Endothelial cell of umbilical vein (primary cell): ENCODE measurements around the gene SYNPO2L. TPM values are rescaled to one million over a fixed set of nuclear protein-coding genes. Genes with fewer than 3 reads are reported as not detected.

Experiments
- BruUV-seq: library from RNA; stranded (reverse); fragments of 400-500 nt; replicated peaks from 2 replicates; lab custom pipeline; 2021; lab: Mats Ljungman, UMichigan
- CTCF ChIA-PET: fragments of 300-600, 350-600 bp; sonication (Branson Sonifier 250); formaldehyde crosslinking; loops from one replicate; lab custom pipeline; 2021; ENCODE audit warnings: antibody characterized with exemption, inconsistent platforms; lab: Charles Lee
- POLR2A ChIA-PET: fragments of 300-600, 350-600 bp; sonication (Branson Sonifier 250); formaldehyde crosslinking; loops from one replicate; lab custom pipeline; 2021; ENCODE audit warnings: antibody characterized with exemption, inconsistent platforms; lab: Charles Lee
- DNase-seq: peaks from one replicate; pipeline ENCODE4 v3.0.0-alpha.2; 2011; ENCODE audit warnings: low read depth, low spot score
- FAIRE-seq: peaks from 2 replicates; lab custom pipeline; 2011; peaks lifted over from hg19 to GRCh38; lab: Jason Lieb, UNC
- H2AFZ ChIP-seq: 2 replicates; pipeline ENCODE4 v1.6.0; 2012; ENCODE audit warnings: low read depth, low read length, control low read depth, inconsistent platforms
- H3K27ac ChIP-seq: 2 replicates; pipeline ENCODE4 v1.5.1; 2011; ENCODE audit warnings: low read depth, mild to moderate bottlenecking, control low read depth, low read length, moderate library complexity; ENCODE audit not compliant: insufficient read depth
- H3K27me3 ChIP-seq, 2 experiments: 2 replicates each; pipeline versions ENCODE4 v1.6.0 to v1.6.1; 2011; ENCODE audit warnings: low read length in 2 of 2, mixed read lengths in 1 of 2; ENCODE audit not compliant: control insufficient read depth in 2 of 2, insufficient read depth in 2 of 2
- H3K36me3 ChIP-seq, 2 experiments: 2 replicates in 1 of 2; 3 replicates in 1 of 2; pipeline ENCODE4 v1.5.1; 2011; ENCODE audit warnings: low read length in 2 of 2, mild to moderate bottlenecking in 1 of 2, moderate library complexity in 1 of 2; ENCODE audit not compliant: control insufficient read depth in 2 of 2, insufficient read depth in 2 of 2; ENCODE audit errors: extremely low read depth in 1 of 2
- H3K4me1 ChIP-seq: 3 replicates; pipeline ENCODE4 v1.5.1; 2011; ENCODE audit warnings: mild to moderate bottlenecking, low read length; ENCODE audit not compliant: control insufficient read depth, insufficient read depth; ENCODE audit errors: extremely low read depth
- H3K4me2 ChIP-seq: 2 replicates; pipeline ENCODE4 v1.6.1; 2011; ENCODE audit warnings: low read length, control low read depth, mixed read lengths; ENCODE audit not compliant: insufficient read depth
- H3K4me3 ChIP-seq, 3 experiments: fragments of 200-600 bp in 1 of 3; sonication (generic), shearing (Covaris generic) in 1 of 3; replicated peaks in 1 of 3; 2 replicates each; pipeline ENCODE4 v1.5.1; 2011 to 2016; ENCODE audit warnings: control low read depth in 3 of 3, low read length in 3 of 3, mild to moderate bottlenecking in 2 of 3, inconsistent platforms in 1 of 3, low read depth in 1 of 3, moderate library complexity in 1 of 3; ENCODE audit not compliant: insufficient read depth in 1 of 3
- H3K79me2 ChIP-seq: 2 replicates; pipeline ENCODE4 v1.6.0; 2012; ENCODE audit warnings: low read length, inconsistent platforms; ENCODE audit not compliant: control insufficient read depth, insufficient read depth
- H3K9ac ChIP-seq: replicated peaks from 2 replicates; pipeline ENCODE3; 2011; ENCODE audit warnings: low read length, control low read depth; ENCODE audit not compliant: insufficient read depth; ENCODE audit errors: extremely low read depth
- H3K9me1 ChIP-seq: replicated peaks from 3 replicates; pipeline ENCODE4 v1.6.0; 2011; ENCODE audit warnings: mild to moderate bottlenecking, low read length; ENCODE audit not compliant: control insufficient read depth, insufficient read depth; ENCODE audit errors: extremely low read depth
- H3K9me3 ChIP-seq: replicated peaks from 2 replicates; pipeline ENCODE4 v1.5.1; 2012; ENCODE audit warnings: low read length, inconsistent platforms; ENCODE audit not compliant: control insufficient read depth, insufficient read depth
- H4K20me1 ChIP-seq: replicated peaks from 2 replicates; pipeline ENCODE3; 2011; ENCODE audit warnings: mild to moderate bottlenecking, low read length; ENCODE audit not compliant: control insufficient read depth, insufficient read depth; ENCODE audit errors: extremely low read depth
- EZH2 ChIP-seq: IDR thresholded peaks from 2 replicates; pipeline ENCODE4 v1.6.1; 2012; ENCODE audit warnings: borderline replicate concordance, low read depth, mild to moderate bottlenecking, moderate library complexity, low read length, inconsistent platforms; ENCODE audit not compliant: severe bottlenecking
- FOS ChIP-seq: IDR thresholded peaks from 2 replicates; pipeline ENCODE4 v1.6.1; 2011; ENCODE audit warnings: mild to moderate bottlenecking, low read length, moderate library complexity, borderline replicate concordance; ENCODE audit not compliant: insufficient read depth
- GATA2 ChIP-seq: IDR thresholded peaks from 2 replicates; pipeline ENCODE4 v1.7.0; 2011; ENCODE audit warnings: low read depth, mild to moderate bottlenecking, moderate library complexity, mixed read lengths, low read length; ENCODE audit not compliant: insufficient read length, insufficient read depth
- JUN ChIP-seq: IDR thresholded peaks from 2 replicates; pipeline ENCODE4 v1.6.1; 2011; ENCODE audit warnings: borderline replicate concordance, low read depth; ENCODE audit not compliant: insufficient read length, insufficient read depth
- MYC ChIP-seq: IDR thresholded peaks from one replicate; pipeline ENCODE4 v1.6.1; 2011; ENCODE audit warnings: mild to moderate bottlenecking, low read depth, low read length
- POLR2A ChIP-seq: IDR thresholded peaks from 2 replicates; pipeline ENCODE4 v1.6.1; 2012; ENCODE audit warnings: low read depth, mild to moderate bottlenecking, control low read depth, low read length
- POLR2AphosphoS5 ChIP-seq: IDR thresholded peaks from 2 replicates; pipeline ENCODE4 v1.6.1; 2012; ENCODE audit warnings: low read depth, mild to moderate bottlenecking, control low read depth, low read length, moderate library complexity; ENCODE audit not compliant: insufficient read depth
- dilution Hi-C: fragments of 300-500 bp; cut with MboI; formaldehyde crosslinking; loops from one replicate; pipeline ENCODE4 v1.15.0; 2019; ENCODE audit warnings: low sequenced_read_pairs; ENCODE audit not compliant: extremely low pct_ligation_motif_present
- intact Hi-C: fragments of 100-400 bp; cut with micrococcal nuclease; formaldehyde crosslinking; loops from one replicate; pipeline ENCODE4 v1.10.0; 2022
- polyA plus RNA-seq, 4 experiments: library from polyadenylated mRNA; depleted of rRNA in 3 of 4; stranded (reverse) in 3 of 4; unstranded in 1 of 4; fragments of >200 nt; gene quantifications; 2 replicates each; pipeline versions ENCODE4 v1.2.1 to v1.2.3, GENCODE V29; 2011 to 2012; ENCODE audit warnings: missing spikeins in 1 of 4
- total RNA-seq: library from RNA; stranded (reverse); gene quantifications from 2 replicates; pipeline ENCODE4 v1.2.3, GENCODE V29; 2021
- TF ChIP-seq, protein P1 (sequence below): IDR thresholded peaks from 2 replicates; pipeline ENCODE4 v1.6.1; 2011; ENCODE audit not compliant: insufficient read depth, insufficient read length
- TF ChIP-seq, protein P2 (sequence below), 2 donors: IDR thresholded peaks; 1 replicate in 1 of 2; 2 replicates in 1 of 2; pipeline ENCODE4 v1.5.1; 2011; ENCODE audit warnings: low read length in 2 of 2, mild to moderate bottlenecking in 2 of 2, moderate library complexity in 2 of 2, control low read depth in 1 of 2, inconsistent platforms in 1 of 2, low read depth in 1 of 2; ENCODE audit not compliant: insufficient read depth in 1 of 2; ENCODE audit errors: extremely low read depth in 1 of 2

Gene SYNPO2L
- total and polyA plus RNA-seq, 2 donors (not counting 3 experiments of a cell fraction or from before 2014, with no cell fraction given) = not detected

DNA sequence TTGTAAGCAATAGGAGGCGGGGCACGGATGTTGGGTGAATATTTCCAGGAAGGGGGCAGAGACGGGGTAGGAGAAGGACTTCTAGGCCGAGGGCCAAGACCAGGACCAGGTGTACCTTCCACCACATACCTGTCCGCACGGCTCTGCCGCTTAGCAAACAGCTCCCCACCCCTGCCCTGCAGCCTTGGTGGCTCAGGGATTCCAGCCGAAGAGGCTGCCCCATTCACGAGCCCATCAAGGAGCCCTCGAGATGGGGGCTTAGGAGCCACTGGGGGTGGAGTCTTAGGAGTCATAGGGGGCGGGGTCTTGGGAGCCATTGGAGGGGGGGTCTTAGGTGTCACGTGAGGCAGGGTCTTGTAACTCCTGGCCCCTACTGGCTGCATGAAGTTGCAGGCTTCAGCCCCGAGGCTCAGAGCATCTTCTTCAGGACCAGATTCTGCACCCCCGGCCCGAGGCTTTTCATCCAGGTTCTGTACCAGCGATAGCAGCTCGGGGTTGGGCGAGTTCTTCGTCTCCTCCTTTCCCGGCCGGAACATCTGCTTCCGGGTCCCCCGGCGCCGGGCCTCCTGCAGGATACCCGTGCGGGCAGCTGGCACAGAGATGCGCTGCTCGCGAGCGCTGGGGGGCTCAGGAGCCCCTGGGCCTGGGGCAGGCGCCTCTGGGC, 8.5 kb downstream of the SYNPO2L start:
- peaks cover 2% of the 10 kb centered on the region for H3K4me1 ChIP-seq
- H3K36me3 ChIP-seq = no peaks in the 10 kb centered on the region
- no peaks in the 10 kb centered on the region for H3K9me1 ChIP-seq
- POLR2A ChIA-PET = interaction anchor here (0.6 kb wide), 1 partner anchor 11 kb away, joined by 6 read pairs; no protein-coding TSS in a partner anchor
- H3K9me3 ChIP-seq = no peaks in the 10 kb centered on the region
- dilution Hi-C loops (no loop called here), intact Hi-C loops (no loop called here)
- FAIRE-seq (peak; percentile 31), DNase-seq (peak; percentile 28)
- H3K79me2 ChIP-seq = no peaks in the 10 kb centered on the region
- H4K20me1 ChIP-seq = no peaks in the 10 kb centered on the region
- H3K9ac ChIP-seq = no peak overlapping the region
- no peak overlapping the region for H3K27ac ChIP-seq
- peak overlapping the region; percentile 32 for H3K4me2 ChIP-seq
- CTCF ChIA-PET = interaction anchor here (0.9 to 6.5 kb wide), 4 partner anchors 10 to 384 kb away, joined by 3 to 127 read pairs (median 5); no protein-coding TSS in a partner anchor
- H3K27me3 ChIP-seq = peaks cover 0 to 10% of the 10 kb centered on the region in 2 experiments
- peak overlapping the region; percentile 25 to 45 (median 26) for H3K4me3 ChIP-seq
- TF ChIP-seq POLR2A (peak; percentile 40), FOS (no peak), EZH2 (no peak), POLR2AphosphoS5 (peak; percentile 46), GATA2 (no peak), JUN (no peak), MYC (no peak)
- TF ChIP-seq, protein P1, sequence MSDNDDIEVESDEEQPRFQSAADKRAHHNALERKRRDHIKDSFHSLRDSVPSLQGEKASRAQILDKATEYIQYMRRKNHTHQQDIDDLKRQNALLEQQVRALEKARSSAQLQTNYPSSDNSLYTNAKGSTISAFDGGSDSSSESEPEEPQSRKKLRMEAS = no peak
- TF ChIP-seq, protein P2, sequence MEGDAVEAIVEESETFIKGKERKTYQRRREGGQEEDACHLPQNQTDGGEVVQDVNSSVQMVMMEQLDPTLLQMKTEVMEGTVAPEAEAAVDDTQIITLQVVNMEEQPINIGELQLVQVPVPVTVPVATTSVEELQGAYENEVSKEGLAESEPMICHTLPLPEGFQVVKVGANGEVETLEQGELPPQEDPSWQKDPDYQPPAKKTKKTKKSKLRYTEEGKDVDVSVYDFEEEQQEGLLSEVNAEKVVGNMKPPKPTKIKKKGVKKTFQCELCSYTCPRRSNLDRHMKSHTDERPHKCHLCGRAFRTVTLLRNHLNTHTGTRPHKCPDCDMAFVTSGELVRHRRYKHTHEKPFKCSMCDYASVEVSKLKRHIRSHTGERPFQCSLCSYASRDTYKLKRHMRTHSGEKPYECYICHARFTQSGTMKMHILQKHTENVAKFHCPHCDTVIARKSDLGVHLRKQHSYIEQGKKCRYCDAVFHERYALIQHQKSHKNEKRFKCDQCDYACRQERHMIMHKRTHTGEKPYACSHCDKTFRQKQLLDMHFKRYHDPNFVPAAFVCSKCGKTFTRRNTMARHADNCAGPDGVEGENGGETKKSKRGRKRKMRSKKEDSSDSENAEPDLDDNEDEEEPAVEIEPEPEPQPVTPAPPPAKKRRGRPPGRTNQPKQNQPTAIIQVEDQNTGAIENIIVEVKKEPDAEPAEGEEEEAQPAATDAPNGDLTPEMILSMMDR (IDR thresholded peaks at IDR 0.05; ENCODE audit: extremely low read depth in 1 of 2, insufficient read depth in 1 of 2, low read depth in 1 of 2, low read length in 2 of 2) = no peak
- no TSS peak for BruUV-seq
- peak overlapping the region; percentile 80 for H2AFZ ChIP-seq
